CD1c-positive myeloid dendritic cell (primary cell): ENCODE results near the gene OR10A4.
A peak's percentile ranks its signal among the peaks of the same experiment; 100 is the strongest.
"Not testable (repeated sequence)": the region's sequence is repeated elsewhere in the genome, so short reads cannot be mapped to it uniquely, and the experiment has no call there.

ENCODE experiments used
- DNase-seq: peaks from one replicate; pipeline ENCODE4 v3.0.0-alpha.2; 2016; ENCODE audit errors: extremely low spot score

Gene OR10A4

GRCh38 chr11:6876325-6876724 lies at the start of gene OR10A4:
Gene OR10A4 (plus strand): TSS chr11:6876625. CDS start chr11:6876648, 23 bp downstream.
- no peak for DNase-seq

DNA sequence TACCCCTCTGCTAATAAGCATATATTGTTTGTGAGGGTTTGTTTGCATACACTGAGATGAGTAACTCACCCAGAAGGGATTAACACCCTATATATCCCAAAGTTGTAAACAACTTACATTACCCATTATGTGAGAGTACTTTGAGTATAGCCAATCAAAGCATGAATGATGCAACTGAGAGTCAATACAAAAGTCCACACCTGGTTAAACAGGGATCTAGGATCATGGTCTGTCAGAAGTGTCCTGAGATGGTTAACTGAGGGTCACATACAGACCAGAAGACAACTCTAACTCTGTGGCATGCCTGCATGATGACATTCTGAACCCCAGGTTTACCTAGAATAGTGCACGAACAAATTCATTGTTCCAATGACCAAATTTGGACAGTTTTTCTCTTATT lies 48.3 kb upstream of the OR10A4 start:
- DNase-seq: no peak

DNA sequence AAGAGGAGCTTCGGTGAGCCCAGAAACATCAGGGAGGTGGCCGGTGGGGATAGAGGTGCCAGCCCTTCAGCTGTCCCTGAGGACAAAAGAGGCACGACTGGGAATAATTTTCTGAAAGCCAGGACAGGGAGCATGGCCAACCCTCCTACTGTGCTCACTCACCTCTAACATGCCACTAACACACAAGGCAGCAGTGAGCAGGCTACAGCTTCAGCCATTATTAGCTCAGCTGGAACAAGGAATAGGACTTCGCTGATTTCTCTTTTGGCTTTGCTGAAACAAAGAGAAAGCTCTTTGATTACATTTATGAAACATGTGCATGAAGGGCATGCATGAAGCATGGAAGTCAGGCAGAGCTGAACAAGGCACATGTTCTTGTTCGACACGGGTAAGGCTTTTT lies 43.1 kb upstream of the OR10A4 start:
- DNase-seq: no peak

- peak; percentile 4 for DNase-seq
These were observed 42.4 kb upstream of the OR10A4 start for GRCh38 chr11:6834021-6834420.

DNA sequence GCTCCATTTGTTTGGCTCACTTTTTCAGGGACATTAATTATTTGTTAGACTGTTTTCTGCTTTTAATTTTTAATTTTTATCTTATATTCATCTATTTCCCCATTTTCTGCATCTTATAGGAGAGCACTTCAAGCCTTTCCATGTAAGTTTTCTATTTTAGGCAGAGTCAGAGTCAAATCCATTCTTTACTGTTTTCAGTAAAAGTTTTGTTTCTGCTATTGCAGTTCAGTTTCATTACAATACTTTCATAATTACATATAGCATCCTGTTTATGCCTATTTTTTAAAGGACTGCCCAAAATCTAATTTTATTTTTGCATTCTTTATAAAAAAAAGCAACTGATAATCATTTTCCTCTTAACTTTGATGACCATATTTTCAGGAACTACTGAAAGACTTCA lies 34.7 kb upstream of the OR10A4 start:
- no peak for DNase-seq

DNA sequence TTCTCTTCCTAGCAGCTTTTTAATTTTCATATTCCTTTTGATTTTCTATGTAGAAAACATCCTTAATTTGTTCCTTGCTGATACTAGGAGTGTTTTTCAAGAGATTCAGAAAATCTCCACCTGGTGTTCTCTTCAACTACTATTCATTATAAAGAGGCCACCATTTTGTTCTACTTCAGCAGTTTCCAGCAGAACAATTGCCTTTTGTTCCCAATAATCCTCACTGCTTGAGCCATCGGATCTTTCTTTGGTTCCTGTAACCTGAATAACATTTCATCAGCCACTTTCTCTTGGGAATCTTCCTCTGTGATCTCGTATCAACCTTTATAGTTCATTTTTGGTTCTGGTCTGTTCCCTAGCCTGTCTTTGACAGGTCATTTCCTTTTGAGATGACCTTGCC lies 32.8 kb upstream of the OR10A4 start:
- no peak for DNase-seq

GRCh38 chr11:6844356-6844755 lies 32.1 kb upstream of the OR10A4 start:
- DNase-seq: no peak

DNA sequence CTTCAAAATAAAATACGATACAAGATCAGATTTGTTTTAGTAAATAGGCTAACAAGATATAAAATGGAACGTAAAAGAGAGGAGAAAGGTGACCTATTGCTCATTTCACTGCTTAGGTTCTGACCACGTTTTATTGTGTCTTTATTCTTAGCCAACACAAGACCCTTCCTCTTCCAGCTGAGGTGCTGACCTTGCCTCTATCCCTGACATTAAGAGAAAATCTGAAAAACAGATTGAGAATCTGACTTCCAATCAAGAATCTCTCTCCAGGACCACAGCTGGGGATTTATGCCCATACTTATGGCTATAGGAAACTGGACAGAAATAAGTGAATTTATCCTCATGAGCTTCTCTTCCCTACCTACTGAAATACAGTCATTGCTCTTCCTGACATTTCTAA lies 31.0 kb upstream of the OR10A4 start, which contains the start of gene OR10A5:
TSS of gene OR10A5 (plus strand) at position 301 of the 400 bp plus-strand sequence. CDS start at position 301, 0 bp downstream.
- no peak for DNase-seq

DNA sequence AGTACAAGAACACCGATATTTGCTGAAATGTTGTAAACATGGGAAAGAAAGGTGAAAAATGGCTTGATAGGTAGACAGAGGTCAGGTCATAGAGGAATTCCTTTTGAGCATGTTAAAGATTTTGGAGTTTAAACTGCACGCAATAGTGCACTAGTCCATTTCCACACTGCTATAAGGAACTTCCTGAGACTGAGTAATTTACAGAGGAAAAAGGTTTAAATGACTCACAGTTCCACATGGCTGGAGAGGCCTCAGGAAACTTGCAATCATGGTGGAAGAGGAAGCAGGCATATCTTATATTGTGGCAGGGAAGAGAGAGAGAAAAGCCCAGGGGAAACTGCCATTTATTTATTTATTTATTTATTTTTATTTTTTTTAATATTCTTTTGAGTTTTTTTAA lies 25.9 kb upstream of the OR10A4 start:
- DNase-seq: peak; percentile 29

GRCh38 chr11:6854801-6855200 lies 21.6 kb upstream of the OR10A4 start:
- DNase-seq: not testable (repeated sequence)

DNA sequence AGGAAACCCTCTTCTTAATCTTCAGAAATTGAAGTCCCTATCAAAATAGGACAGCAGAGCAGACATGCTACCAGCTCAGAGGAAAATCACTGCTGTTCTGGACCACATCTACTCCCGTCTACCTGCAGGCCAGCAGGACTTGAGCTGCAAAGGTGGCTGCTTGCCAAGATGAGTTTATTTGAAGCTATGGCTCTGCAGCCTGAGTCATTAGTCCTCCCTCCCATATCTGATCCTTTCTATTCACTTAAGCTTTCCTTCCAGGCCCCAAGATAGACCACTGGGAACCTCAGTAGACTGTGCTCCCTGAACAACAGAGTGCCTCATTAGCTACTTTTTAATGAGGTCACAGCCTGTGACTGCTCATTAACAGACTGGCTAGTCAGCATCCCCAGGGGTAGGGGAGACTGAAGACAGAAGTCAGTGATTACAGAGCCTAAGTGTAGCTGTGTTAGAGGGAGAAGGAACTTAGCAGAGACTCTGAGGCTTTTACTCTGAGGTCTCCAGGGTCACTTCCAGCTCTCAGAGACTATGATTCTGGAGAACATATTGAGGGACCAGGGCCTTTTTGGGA lies 20.4 kb upstream of the OR10A4 start:
- no peak for DNase-seq

DNA sequence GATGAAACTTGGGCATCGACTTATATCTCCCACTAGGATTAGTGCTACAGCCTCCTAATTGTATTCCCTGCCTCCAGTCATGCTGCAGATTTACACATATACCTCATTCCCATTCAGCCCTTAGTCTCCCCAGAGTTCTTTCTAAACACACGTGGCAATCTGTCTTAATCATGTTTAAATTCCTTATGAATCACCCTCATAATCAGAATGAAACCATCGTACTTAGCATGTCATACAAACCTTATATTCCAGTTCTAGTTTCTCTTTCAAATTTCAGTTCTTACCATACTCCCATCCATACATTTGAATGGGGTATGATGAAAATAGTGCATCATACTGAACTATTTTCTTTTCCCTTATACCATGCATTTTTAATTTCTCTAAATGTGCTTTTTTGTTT lies 19.6 kb upstream of the OR10A4 start:
- DNase-seq: no peak

GRCh38 chr11:6862961-6863360 lies 13.5 kb upstream of the OR10A4 start, which contains the start of gene OR10A2:
Gene OR10A2 (plus strand): TSS chr11:6863057. CDS start chr11:6869755, 6,698 bp downstream.
- no peak for DNase-seq

DNA sequence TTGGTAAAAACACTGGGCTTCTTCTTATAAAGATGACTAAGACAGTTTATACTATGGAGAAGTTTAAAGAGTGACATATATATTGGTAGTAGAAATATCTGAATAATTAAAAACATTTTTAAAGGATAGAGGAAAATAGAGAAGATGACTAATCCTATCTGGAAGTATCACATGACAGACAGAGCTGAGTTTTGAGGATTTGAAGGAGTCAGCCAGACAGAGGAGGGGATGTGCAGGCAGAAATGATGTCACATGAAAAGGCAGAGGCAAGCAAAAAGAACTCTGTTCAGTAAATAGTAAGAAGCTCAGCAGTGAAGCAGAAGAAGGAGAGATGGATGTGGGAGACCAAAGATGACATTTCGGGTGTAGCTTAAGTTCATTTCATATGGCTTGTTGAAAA lies 12.0 kb upstream of the OR10A4 start:
- DNase-seq: no peak

DNA sequence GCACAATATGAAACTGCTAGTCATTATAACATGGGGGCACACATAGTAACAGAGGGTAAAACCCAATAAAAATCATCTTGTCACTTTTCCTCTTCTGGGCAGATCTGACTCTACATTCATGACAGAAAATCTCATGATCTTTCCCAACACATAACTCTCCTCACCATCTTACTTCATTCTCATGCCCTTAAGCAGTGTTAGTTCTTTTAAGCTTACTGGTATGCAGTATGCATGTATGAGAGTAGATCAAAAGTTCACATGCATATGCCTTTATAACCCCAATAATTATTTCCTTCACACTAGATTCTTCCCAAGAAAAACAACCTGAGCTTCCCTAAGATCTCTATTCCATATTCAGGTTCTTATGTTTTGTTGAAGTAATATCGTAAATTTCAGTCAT lies 5.1 kb upstream of the OR10A4 start:
- DNase-seq: no peak

DNA sequence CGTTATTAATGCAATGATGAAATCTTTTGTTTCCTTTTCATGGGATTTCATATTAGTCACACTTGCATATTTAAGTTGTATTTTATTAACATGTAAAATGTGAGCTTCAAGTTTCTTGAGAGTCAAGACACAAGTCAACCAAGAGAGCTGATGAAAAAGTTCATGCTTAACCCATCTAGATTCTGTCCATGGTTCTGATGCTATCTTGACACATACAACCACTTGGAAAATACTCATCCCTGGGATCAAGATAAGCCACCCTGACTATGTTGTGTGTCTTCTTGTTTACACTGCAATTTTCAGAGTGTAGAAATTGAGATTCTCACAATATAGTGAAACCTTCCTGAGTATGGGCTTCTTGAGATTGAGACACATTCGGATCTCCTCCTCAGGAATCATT lies 664 bp upstream of the OR10A4 start:
- DNase-seq: no peak

DNA sequence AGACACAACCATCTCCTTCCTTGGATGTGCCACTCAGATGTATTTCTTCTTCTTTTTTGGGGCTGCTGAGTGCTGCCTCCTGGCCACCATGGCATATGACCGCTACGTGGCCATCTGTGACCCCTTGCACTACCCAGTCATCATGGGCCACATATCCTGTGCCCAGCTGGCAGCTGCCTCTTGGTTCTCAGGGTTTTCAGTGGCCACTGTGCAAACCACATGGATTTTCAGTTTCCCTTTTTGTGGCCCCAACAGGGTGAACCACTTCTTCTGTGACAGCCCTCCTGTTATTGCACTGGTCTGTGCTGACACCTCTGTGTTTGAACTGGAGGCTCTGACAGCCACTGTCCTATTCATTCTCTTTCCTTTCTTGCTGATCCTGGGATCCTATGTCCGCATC lies 489 bp downstream of the OR10A4 start:
- DNase-seq: no peak

- DNase-seq: no peak
These were observed 6.3 kb downstream of the OR10A4 start for GRCh38 chr11:6882751-6883150.

- not testable (repeated sequence) for DNase-seq
These were observed 11.3 kb downstream of the OR10A4 start for GRCh38 chr11:6887711-6888110.

DNA sequence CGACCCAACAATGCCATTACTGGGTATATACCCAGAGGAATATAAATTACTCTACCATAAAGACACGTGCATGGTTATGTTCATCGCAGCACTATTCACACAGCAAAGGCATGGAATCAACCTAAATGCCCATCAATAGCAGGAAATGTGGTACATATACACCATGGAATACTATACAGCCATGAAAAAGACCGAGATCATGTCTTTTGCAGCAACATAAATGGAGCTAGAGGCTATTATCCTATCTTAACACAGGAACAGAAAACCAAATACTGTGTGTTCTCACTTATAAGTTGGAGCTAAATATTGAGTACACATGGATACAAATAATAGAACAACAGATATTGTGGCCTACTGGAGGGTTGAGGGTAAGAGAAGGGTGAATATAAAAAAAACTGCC lies 12.4 kb downstream of the OR10A4 start:
- DNase-seq: no peak

DNA sequence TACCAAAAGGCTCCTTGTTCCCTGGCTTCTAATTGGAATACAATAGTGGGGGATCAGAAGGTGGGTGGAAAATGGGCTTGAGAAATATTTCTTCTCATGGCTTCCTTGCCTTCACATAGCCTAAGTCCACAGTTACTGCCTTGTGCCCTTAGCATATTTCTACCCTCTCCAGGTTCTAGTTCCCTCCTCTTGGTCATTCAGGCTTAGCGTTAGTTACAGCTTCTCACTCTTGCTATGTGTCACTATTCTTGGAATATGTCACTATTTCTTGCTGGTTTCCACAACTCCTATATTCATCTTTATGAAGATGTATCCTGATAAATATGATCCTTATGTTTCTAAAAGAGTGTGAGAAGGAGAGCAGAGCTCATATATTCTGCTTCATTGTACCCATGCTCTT lies 13.4 kb downstream of the OR10A4 start:
- no peak for DNase-seq

GRCh38 chr11:6892400-6892799 lies 16.0 kb downstream of the OR10A4 start, which contains the start of gene OR2D2:
Gene OR2D2 (minus strand): TSS chr11:6892500. CDS start chr11:6892500, 0 bp downstream.
- no peak for DNase-seq

DNA sequence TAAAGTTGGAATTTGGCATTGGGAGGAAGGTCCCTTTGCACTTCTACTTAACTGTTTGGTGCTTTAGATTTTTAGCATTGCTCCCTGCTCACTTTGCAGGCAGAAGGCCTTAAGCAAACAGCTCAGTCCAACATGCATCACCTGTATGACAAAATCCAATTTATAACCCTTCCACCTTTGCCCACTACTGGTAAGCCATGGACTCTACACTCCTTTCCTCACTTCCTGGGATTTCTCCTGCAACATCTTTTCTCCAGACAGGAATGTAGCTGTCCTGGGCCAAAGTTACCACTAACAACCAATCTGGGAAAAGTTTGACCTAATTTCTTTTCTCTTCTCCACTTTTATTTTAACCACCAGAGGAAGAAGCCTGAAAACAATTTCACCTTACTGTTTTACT lies 17.7 kb downstream of the OR10A4 start:
- no peak for DNase-seq

GRCh38 chr11:6895010-6895409 lies 18.6 kb downstream of the OR10A4 start:
- no peak for DNase-seq
